ENCODE data around the gene RCVRN.

DNA sequence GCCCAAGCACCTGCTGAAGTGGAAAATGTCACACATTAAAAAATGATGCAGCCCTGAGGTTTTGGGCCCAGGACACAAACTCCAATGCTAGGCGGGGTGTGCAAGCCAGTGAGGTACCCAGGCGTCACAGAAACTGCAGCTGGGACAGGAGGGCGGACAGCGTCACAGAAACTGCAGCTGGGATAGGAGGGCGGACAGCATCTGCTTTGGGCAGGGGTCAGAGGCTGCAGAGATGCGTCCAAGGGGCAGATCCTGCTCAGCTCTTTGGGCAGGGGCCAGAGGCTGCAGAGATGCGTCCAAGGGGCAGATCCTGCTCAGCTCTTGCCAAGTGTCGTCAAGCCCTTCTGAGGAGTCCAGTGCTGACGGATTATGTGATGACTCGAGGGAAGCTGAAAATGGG lies 43.9 kb upstream of the RCVRN start:
- TF ChIP-seq, protein P1, sequence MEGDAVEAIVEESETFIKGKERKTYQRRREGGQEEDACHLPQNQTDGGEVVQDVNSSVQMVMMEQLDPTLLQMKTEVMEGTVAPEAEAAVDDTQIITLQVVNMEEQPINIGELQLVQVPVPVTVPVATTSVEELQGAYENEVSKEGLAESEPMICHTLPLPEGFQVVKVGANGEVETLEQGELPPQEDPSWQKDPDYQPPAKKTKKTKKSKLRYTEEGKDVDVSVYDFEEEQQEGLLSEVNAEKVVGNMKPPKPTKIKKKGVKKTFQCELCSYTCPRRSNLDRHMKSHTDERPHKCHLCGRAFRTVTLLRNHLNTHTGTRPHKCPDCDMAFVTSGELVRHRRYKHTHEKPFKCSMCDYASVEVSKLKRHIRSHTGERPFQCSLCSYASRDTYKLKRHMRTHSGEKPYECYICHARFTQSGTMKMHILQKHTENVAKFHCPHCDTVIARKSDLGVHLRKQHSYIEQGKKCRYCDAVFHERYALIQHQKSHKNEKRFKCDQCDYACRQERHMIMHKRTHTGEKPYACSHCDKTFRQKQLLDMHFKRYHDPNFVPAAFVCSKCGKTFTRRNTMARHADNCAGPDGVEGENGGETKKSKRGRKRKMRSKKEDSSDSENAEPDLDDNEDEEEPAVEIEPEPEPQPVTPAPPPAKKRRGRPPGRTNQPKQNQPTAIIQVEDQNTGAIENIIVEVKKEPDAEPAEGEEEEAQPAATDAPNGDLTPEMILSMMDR (IDR thresholded peaks at IDR 0.05): no peak
- TF ChIP-seq POLR2A (IDR thresholded peaks at IDR 0.05) (no peak), EP300 (IDR thresholded peaks at IDR 0.05) (no peak), POLR2AphosphoS5 (IDR thresholded peaks at IDR 0.05) (no peak)
